Psoas muscle (tissue), 8 donors: Measurements from ENCODE around the gene DNM3. TPM values are rescaled to one million over a fixed set of nuclear protein-coding genes. Genes with fewer than 3 reads are reported as not detected.

Experiments
- ATAC-seq, 4 donors: fragments of 200-7000 bp; cut with Tn5 transposase; one replicate each; pipeline ENCODE4 v1.9.1; 2020; ENCODE audit warnings: moderate library complexity in 3 of 4, mild to moderate bottlenecking in 2 of 4
- DNase-seq, 2 donors: peaks; one replicate each; pipeline ENCODE4 v3.0.0-alpha.2; 2020
- H3K27ac ChIP-seq: fragments of 200-600 bp; one replicate; pipeline ENCODE4 v1.8.0; 2022
- H3K27me3 ChIP-seq, 3 donors: fragments of 200-600 bp in 1 of 3; one replicate each; pipeline versions ENCODE4 v1.6.1 to v1.8.0; 2013 to 2022; ENCODE audit warnings: low read length in 2 of 3, mild to moderate bottlenecking in 2 of 3, moderate library complexity in 1 of 3; ENCODE audit not compliant: insufficient read depth in 3 of 3
- H3K36me3 ChIP-seq, 2 donors: fragments of 200-600 bp in 1 of 2; one replicate each; pipeline versions ENCODE4 v1.6.1 to v1.8.0; 2013 to 2022; ENCODE audit warnings: low read depth in 1 of 2, mild to moderate bottlenecking in 1 of 2, moderate library complexity in 1 of 2; ENCODE audit not compliant: insufficient read depth in 1 of 2
- H3K4me1 ChIP-seq: fragments of 200-600 bp; one replicate; pipeline ENCODE4 v1.8.0; 2022
- H3K4me3 ChIP-seq: fragments of 200-600 bp; one replicate; pipeline ENCODE4 v1.8.0; 2022; ENCODE audit warnings: mild to moderate bottlenecking
- H3K9me3 ChIP-seq: fragments of 200-600 bp; one replicate; pipeline ENCODE4 v1.8.0; 2022
- WGBS, 3 donors: extraction: QIAGEN DNeasy Blood & Tissue Kit; methylation state at CpG; one replicate each; pipeline versions ENCODE4 v1.1.6 to v1.1.7; 2013; 5-methylcytosine and 5-hydroxymethylcytosine counted together
- intact Hi-C, 2 donors: fragments of 100-400 bp; cut with DNase I; formaldehyde crosslinking; loops; one replicate each; pipeline versions ENCODE4 v1.11.0 to v1.14.2; 2022
- polyA plus RNA-seq, 3 donors: library from polyadenylated mRNA; stranded (reverse); fragments of 200-250 nt; gene quantifications; one replicate each; pipeline ENCODE4 v1.2.3, GENCODE V29; 2013
- total RNA-seq, 4 donors: library from RNA; stranded (reverse); fragmentation: NEBNext Ultra II Directional in 2 of 4; extraction: Animal tissue kit (Norgen Biotek cat#: 25700) in 2 of 4; gene quantifications; one replicate each; pipeline versions ENCODE4 v1.2.1 to v1.2.4, GENCODE V29; 2021 to 2023
- TF ChIP-seq, protein P1 (sequence below): fragments of 200-600 bp; IDR thresholded peaks from one replicate; pipeline ENCODE4 v1.8.0; 2022; ENCODE audit warnings: antibody characterized with exemption
- donor health status: healthy with polysubstance abuse.
- donor health status: DM: no; HTN: no; CAD: no; lungs with moderate emphysema.
- donor health status: Bipolar disorder and iron deficiency.
- donor health status: healthy.
- donor health status: DM: yes; HTN: yes; CAD: no.
- donor health status: DM: no; HTN: no; CAD: no.
- donor health status: DM: no; HTN: no; CAD: no.
- donor health status: DM: yes; HTN: yes; CAD: no.

DNM3 gene
- total and polyA plus RNA-seq, 7 donors: 0.31 to 1.0 (median 0.77) TPM

DNA sequence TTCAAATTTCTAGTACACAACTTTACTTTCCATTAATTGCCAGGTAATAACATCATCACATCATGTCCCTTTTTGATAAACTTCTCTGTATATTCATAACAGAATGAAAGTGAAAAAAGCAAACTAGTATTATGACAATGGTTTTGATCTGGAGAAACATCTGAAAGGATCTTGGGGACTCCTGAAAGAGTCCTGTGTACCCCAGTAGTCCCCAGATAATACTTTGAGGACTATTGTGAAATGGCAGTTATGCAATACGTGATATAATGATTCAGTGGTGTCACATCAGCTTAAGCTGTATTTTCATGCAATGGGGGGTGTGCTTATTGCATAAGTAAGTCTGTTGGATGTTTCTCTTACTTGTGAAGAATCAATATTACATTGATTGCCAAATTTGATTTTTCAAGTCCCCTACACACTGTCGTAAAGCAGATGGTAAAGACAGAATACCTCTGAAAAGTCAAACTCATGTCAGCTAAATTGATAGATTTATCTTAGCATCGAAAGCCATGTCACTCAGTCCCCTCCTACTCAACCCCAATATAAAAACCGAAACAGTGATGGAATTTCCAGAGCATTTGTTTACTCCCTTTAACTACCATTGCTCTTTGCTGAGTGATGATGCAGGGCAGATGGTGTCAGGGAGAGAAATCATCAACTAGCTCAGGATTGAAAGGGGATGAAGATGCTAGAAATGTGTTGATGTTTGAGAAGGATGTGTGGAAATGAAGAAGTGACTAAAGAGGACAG, 432.5 kb downstream of the DNM3 start:
- no peaks in the 10 kb centered on the region for H3K27me3 ChIP-seq
- ATAC-seq (peak in 1 of 4 donors; percentile 54), DNase-seq (no peak)
- 84 to 90% (median 86%) methylated on average over 4 of the region's 4 CpGs for WGBS, 3 donors
- peaks cover 7% of the 10 kb centered on the region for H3K4me1 ChIP-seq
- no peaks in the 10 kb centered on the region for H3K9me3 ChIP-seq
- intact Hi-C loops: no loop called here
- TF ChIP-seq, protein P1, sequence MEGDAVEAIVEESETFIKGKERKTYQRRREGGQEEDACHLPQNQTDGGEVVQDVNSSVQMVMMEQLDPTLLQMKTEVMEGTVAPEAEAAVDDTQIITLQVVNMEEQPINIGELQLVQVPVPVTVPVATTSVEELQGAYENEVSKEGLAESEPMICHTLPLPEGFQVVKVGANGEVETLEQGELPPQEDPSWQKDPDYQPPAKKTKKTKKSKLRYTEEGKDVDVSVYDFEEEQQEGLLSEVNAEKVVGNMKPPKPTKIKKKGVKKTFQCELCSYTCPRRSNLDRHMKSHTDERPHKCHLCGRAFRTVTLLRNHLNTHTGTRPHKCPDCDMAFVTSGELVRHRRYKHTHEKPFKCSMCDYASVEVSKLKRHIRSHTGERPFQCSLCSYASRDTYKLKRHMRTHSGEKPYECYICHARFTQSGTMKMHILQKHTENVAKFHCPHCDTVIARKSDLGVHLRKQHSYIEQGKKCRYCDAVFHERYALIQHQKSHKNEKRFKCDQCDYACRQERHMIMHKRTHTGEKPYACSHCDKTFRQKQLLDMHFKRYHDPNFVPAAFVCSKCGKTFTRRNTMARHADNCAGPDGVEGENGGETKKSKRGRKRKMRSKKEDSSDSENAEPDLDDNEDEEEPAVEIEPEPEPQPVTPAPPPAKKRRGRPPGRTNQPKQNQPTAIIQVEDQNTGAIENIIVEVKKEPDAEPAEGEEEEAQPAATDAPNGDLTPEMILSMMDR: no peak
- no peaks in the 10 kb centered on the region for H3K36me3 ChIP-seq
- no peak overlapping the region for H3K27ac ChIP-seq
- H3K4me3 ChIP-seq: no peak overlapping the region

DNA sequence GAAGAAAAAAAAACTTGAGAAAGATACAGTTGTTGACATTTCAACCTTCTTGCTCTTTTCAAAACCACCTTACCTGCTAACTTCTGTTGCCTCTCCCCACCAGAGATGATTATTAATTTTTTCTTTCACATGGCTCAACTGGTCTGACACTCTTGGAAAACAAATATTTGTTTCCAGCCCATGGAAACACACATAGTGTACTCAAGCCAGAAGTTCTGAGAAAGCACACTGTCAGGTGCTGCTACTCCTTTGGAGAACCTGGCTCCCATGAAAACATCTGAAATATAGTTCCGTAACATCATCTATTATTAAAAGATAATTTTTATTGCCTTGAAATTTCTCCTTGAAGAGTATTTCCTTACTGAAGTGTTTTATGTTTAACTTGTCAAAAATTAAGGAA, 434.2 kb downstream of the DNM3 start:
- Histone ChIP-seq H3K4me3 (no peak overlapping the region), H3K4me1 (peaks cover 4% of the 10 kb centered on the region), H3K27me3 (no peaks in the 10 kb centered on the region), H3K36me3 (no peaks in the 10 kb centered on the region), H3K9me3 (no peaks in the 10 kb centered on the region), H3K27ac (no peak overlapping the region)
- ATAC-seq: no peak
- intact Hi-C loops: no loop called here
- TF ChIP-seq, protein P1: no peak
- 90 to 98% (median 97%) methylated on average over 1 of the region's 1 CpG for WGBS, 3 donors
- no peak for DNase-seq

DNA sequence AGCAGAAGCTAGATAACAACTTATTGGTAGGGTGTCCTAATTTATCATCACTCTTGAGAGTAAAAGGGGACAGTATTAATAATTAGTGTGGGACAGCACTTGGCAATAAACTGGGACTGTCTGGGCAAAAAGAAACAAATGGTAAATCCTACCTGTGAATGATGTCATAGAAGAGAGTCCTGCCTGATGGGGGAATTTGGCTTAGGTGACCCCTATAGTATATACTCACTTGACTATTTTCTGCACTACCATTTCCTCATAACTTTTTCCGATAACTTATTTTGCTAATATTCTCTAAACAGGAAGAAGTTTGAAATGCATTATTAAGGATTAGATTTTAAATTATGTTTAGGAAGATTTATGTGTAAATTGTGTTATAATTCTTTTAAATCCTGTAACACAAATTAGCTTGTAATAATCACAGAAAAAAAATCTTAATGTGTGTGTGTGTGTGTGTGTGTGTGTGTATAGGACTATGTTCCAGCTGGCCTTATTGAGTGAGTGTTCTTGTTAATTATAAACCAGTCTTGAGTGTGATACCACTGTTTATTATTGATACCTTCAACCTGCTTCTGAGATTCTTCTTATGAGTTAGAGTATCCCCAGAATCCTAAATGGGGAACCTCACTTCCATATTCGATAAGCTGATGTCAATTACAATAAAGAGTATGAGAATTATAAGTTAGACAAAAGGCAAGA, 435.0 kb downstream of the DNM3 start:
- ATAC-seq (no peak), DNase-seq (no peak)
- H3K36me3 ChIP-seq: no peaks in the 10 kb centered on the region
- no peaks in the 10 kb centered on the region for H3K27me3 ChIP-seq
- no peak overlapping the region for H3K4me3 ChIP-seq
- intact Hi-C loops: no loop called here
- H3K9me3 ChIP-seq: no peaks in the 10 kb centered on the region
- H3K27ac ChIP-seq: no peak overlapping the region
- 47 to 49% (median 48%) methylated on average over 2 of the region's 2 CpGs for WGBS, 3 donors
- TF ChIP-seq, protein P1: no peak
- H3K4me1 ChIP-seq: no peaks in the 10 kb centered on the region

DNA sequence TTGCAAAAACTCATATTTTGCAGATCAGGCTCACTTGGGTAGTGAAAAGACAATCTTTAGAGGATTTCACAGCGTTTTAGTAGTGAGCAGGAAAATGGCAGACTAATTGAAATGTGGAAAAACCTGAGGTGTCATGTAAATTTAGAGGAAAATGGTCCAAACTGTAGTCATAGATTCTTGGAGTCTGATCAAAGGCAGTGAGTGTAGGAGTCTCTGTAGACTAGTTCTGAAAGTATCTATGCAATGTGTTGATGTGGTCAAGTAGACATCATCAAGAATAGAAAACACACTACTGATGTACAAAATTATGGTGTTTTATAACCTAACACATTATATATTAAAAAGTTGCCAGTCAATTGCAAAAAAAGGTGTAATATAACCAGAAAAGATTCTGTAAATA, 436.0 kb downstream of the DNM3 start:
- no peaks in the 10 kb centered on the region for H3K27me3 ChIP-seq
- 71 to 82% (median 76%) methylated on average over 1 of the region's 1 CpG for WGBS, 3 donors
- no peak overlapping the region for H3K4me3 ChIP-seq
- no peaks in the 10 kb centered on the region for H3K36me3 ChIP-seq
- no peak overlapping the region for H3K27ac ChIP-seq
- no peak for DNase-seq
- TF ChIP-seq, protein P1: no peak
- H3K4me1 ChIP-seq: no peaks in the 10 kb centered on the region
- H3K9me3 ChIP-seq: no peaks in the 10 kb centered on the region
- ATAC-seq: no peak
- intact Hi-C loops: no loop called here
